Measurements from ENCODE around the gene TRIM44.

The TRIM44 gene

GRCh38 chr11:35639591-35640179 lies 22.9 kb upstream of the TRIM44 start:
- TF ChIP-seq, protein P1, sequence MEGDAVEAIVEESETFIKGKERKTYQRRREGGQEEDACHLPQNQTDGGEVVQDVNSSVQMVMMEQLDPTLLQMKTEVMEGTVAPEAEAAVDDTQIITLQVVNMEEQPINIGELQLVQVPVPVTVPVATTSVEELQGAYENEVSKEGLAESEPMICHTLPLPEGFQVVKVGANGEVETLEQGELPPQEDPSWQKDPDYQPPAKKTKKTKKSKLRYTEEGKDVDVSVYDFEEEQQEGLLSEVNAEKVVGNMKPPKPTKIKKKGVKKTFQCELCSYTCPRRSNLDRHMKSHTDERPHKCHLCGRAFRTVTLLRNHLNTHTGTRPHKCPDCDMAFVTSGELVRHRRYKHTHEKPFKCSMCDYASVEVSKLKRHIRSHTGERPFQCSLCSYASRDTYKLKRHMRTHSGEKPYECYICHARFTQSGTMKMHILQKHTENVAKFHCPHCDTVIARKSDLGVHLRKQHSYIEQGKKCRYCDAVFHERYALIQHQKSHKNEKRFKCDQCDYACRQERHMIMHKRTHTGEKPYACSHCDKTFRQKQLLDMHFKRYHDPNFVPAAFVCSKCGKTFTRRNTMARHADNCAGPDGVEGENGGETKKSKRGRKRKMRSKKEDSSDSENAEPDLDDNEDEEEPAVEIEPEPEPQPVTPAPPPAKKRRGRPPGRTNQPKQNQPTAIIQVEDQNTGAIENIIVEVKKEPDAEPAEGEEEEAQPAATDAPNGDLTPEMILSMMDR (IDR thresholded peaks at IDR 0.05), result no peak

DNA sequence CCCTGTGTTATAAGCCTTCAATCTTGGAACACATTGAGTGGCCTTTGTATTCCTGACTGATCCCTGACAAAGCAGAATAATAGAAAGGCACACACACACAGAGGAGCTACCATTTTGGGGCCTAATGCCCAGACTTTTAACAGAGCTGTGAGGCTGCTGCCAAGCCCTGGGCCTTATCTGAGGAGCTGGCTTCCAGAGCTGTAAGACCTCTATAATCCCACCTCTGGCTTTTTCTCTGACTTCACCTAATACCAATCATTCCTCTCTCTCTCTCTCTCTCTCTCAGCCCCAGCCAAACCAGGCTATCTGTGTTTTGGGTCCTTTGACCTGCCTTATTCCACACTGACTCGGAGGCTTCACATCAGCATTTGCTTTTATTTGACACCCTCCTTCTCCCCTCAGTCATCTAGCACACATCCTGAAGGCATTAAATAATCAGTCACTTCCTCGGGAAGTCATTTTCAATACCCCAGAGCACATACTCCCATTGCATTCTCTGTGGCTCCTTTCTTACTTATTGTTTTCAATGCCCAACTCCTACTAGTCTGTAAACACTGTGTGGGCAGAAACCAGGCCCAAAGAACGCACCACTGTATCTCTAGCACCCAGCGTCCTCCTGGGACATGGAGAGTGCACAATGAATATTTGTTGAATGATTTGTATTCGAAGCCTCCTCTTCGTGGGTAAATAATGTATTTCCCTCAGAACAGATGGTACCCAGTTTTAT lies 21.2 kb upstream of the TRIM44 start:
- TF ChIP-seq, protein P1 (IDR thresholded peaks at IDR 0.05), result no peak

GRCh38 chr11:35641964-35642363 lies 20.6 kb upstream of the TRIM44 start:
- TF ChIP-seq, protein P1 (IDR thresholded peaks at IDR 0.05), result no peak

DNA sequence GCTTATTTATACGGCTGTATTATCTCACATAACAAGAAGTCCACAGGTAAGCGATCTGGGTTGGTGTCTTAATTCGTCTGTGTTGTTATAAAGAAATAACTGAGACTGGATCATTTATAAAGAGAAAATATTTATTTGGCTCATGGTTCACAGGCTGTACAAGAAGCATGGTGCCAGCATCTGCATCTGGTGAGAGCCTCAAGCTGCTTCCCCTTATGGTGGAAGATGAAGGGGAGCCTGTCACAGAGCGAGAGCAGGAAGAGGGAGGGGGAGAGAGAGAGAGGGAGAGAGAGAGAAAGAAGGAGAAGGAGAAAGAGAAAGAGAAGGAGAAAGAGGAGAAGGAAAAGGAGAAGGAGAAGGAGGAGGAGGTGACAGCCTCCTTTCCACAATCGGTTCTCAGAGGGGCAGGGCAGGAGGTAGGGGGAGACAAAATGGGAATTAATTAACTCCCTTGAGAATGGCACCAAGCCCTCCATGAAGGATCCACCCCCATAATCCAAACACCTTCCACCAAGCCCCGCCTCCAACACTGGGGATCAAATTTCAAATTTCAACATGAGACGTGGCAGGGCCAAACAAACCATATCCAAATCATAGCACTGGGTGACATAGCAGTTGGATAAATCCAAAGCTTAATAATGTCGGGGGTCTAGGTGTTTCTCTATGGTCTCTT lies 15.0 kb upstream of the TRIM44 start:
- TF ChIP-seq, protein P1 (IDR thresholded peaks at IDR 0.05), result no peak

DNA sequence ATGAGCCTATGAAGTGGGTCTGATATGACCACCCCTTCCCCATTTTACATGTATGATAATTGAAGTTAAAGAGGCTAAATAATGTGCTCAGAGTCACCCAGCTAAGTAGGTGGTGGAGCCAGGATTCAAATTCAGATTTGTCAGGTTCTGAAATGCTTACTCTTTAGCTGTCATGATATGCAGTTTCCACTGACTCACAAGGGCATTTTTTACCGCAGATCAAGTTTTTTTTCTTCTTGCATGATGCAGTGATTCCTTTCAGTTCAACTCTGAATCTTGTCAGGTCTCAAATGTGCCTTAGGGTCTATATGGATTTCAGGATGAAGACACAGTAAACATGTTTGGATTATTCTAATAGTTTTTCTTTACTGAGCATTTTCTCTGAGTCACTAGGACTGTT lies 12.6 kb upstream of the TRIM44 start:
- TF ChIP-seq, protein P1 (IDR thresholded peaks at IDR 0.05), result no peak

GRCh38 chr11:35650467-35650866 lies 12.1 kb upstream of the TRIM44 start:
- TF ChIP-seq, protein P1 (IDR thresholded peaks at IDR 0.05), result no peak

DNA sequence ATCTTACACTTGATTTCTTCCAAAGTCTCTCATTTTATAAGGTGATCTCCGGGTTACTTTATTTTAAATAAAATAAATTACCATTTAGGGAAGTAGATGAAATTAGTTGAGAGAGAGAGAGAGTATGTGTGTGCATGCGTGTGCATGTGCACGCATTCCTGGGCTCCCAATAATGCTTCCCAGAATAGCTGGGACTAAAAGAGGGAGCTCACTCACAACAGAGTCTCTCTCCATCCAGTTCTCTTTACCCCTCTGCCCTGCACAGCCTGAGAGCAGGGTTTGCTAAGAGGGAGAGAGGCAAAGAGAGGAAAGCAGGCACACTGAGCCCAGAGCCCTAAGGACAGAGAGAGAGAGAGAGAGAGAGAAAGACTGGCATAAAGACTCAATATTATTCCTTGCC lies 11.3 kb upstream of the TRIM44 start:
- TF ChIP-seq, protein P1 (IDR thresholded peaks at IDR 0.05), result no peak
